Lung (tissue), 12 donors: Measurements from ENCODE around the gene GCLM. TPM values are rescaled to one million over a fixed set of nuclear protein-coding genes. Genes with fewer than 3 reads are reported as not detected.

ENCODE experiments used
- ATAC-seq: fragments of 200-7000 bp; cut with Tn5 transposase; one replicate; pipeline ENCODE4 v1.9.1; 2020; ENCODE audit warnings: moderate number of reproducible peaks; ENCODE audit not compliant: insufficient read depth, low FRiP score
- DNase-seq, 3 donors: peaks; one replicate each; pipeline ENCODE4 v3.0.0-alpha.2; 2013 to 2017
- H3K27ac ChIP-seq, 2 donors: one replicate each; pipeline ENCODE4 v1.5.1; 2013; ENCODE audit warnings: mild to moderate bottlenecking in 2 of 2, moderate library complexity in 2 of 2, control low read depth in 1 of 2, inconsistent platforms in 1 of 2, low read depth in 1 of 2, low read length in 1 of 2
- H3K27me3 ChIP-seq, 3 donors: one replicate each; pipeline ENCODE4 v1.5.1; 2013; ENCODE audit warnings: low read length in 2 of 3; ENCODE audit not compliant: control insufficient read depth in 3 of 3, insufficient read depth in 3 of 3
- H3K36me3 ChIP-seq, 4 donors: one replicate each; pipeline ENCODE4 v1.5.1; 2013; ENCODE audit warnings: low read length in 4 of 4, mild to moderate bottlenecking in 1 of 4, moderate library complexity in 1 of 4; ENCODE audit not compliant: control insufficient read depth in 4 of 4, insufficient read depth in 4 of 4
- H3K4me1 ChIP-seq, 5 donors: one replicate each; pipeline ENCODE4 v1.5.1; 2013; ENCODE audit warnings: low read length in 5 of 5, mild to moderate bottlenecking in 2 of 5, moderate library complexity in 1 of 5; ENCODE audit not compliant: control insufficient read depth in 5 of 5, insufficient read depth in 5 of 5
- H3K4me3 ChIP-seq: one replicate; pipeline ENCODE4 v1.5.1; 2013; ENCODE audit warnings: mild to moderate bottlenecking, control low read depth, moderate library complexity
- H3K9ac ChIP-seq, 2 donors: one replicate each; pipeline ENCODE4 v1.5.1; 2013; ENCODE audit warnings: low read length in 2 of 2, control low read depth in 1 of 2; ENCODE audit not compliant: insufficient read depth in 1 of 2
- H3K9me3 ChIP-seq, 4 donors: one replicate each; pipeline ENCODE4 v1.5.1; 2013; ENCODE audit warnings: low read length in 3 of 4, mild to moderate bottlenecking in 1 of 4, moderate library complexity in 1 of 4; ENCODE audit not compliant: control insufficient read depth in 4 of 4, insufficient read depth in 3 of 4
- whole genome bisulfite sequencing, 2 donors: extraction: QIAGEN DNeasy Blood & Tissue Kit; methylation state at CpG; one replicate each; pipeline ENCODE4 v1.1.7; 2013; 5-methylcytosine and 5-hydroxymethylcytosine counted together
- polyA plus RNA-seq, 2 donors: library from polyadenylated mRNA; stranded (reverse); fragments of 200-250 nt; gene quantifications; one replicate each; pipeline ENCODE4 v1.2.1, GENCODE V29; 2013
- total RNA-seq, 2 donors: library from RNA; depleted of rRNA in 1 of 2; stranded (reverse); fragments of >200 nt in 1 of 2; gene quantifications; one replicate each; pipeline ENCODE4 v1.2.1, GENCODE V29; 2014 to 2021
- TF ChIP-seq, protein P1 (sequence below): IDR thresholded peaks from 2 replicates; pipeline ENCODE4 v1.5.1; 2012; ENCODE audit warnings: mild to moderate bottlenecking; ENCODE audit errors: control extremely low read depth, extremely low read depth
- donor health status: control.
- donor health status: control.
- donor health status: Bipolar disorder and iron deficiency.
- donor health status: healthy.
- donor health status: DM: yes; HTN: yes; CAD: no.

Gene GCLM
- total and polyA plus RNA-seq, 4 donors = 8.7 to 25.7 (median 19.9) TPM

DNA sequence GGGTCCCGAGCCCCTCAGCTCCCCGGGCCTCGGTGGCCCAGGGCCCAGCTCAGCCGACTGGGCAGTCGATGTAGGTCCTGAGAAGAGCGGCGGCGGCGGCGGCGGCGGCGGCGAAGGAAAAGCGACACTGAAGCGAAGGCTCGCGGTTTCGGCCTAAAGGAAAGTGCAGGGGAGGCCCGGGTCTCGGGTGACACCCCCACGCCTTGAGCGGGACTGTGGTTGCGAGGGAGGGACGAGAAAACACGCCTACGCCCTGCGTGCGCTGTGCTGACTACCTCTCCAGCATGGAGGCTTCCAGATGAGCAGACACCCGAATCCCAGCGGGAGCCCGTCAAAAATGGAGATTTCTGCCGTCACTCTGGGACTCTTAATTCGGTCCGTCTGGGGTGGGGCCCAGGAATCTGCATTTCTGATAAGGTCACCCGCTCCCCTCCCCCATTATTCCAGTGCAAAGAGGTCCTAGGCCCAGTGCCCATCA is 61.4 kb downstream of the GCLM start:
- Histone ChIP-seq H3K27ac (peak overlapping the region; percentile 96 to 97), H3K9ac (peak overlapping the region in 1 of 2 donors; percentile 86), H3K4me3 (peak overlapping the region; percentile 67), H3K27me3 (no peaks in the 10 kb centered on the region), H3K36me3 (peaks cover 0 to 3% (median 0%) of the 10 kb centered on the region in 4 donors), H3K4me1 (peaks cover 0 to 16% (median 5%) of the 10 kb centered on the region in 5 donors), H3K9me3 (no peaks in the 10 kb centered on the region)
- ATAC-seq (peak; percentile 30), DNase-seq (peak; percentile 72 to 76 (median 73))
- TF ChIP-seq, protein P1, sequence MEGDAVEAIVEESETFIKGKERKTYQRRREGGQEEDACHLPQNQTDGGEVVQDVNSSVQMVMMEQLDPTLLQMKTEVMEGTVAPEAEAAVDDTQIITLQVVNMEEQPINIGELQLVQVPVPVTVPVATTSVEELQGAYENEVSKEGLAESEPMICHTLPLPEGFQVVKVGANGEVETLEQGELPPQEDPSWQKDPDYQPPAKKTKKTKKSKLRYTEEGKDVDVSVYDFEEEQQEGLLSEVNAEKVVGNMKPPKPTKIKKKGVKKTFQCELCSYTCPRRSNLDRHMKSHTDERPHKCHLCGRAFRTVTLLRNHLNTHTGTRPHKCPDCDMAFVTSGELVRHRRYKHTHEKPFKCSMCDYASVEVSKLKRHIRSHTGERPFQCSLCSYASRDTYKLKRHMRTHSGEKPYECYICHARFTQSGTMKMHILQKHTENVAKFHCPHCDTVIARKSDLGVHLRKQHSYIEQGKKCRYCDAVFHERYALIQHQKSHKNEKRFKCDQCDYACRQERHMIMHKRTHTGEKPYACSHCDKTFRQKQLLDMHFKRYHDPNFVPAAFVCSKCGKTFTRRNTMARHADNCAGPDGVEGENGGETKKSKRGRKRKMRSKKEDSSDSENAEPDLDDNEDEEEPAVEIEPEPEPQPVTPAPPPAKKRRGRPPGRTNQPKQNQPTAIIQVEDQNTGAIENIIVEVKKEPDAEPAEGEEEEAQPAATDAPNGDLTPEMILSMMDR = no peak
- WGBS, 2 donors = 0 to 1% methylated on average over 36 of the region's 36 CpGs

DNA sequence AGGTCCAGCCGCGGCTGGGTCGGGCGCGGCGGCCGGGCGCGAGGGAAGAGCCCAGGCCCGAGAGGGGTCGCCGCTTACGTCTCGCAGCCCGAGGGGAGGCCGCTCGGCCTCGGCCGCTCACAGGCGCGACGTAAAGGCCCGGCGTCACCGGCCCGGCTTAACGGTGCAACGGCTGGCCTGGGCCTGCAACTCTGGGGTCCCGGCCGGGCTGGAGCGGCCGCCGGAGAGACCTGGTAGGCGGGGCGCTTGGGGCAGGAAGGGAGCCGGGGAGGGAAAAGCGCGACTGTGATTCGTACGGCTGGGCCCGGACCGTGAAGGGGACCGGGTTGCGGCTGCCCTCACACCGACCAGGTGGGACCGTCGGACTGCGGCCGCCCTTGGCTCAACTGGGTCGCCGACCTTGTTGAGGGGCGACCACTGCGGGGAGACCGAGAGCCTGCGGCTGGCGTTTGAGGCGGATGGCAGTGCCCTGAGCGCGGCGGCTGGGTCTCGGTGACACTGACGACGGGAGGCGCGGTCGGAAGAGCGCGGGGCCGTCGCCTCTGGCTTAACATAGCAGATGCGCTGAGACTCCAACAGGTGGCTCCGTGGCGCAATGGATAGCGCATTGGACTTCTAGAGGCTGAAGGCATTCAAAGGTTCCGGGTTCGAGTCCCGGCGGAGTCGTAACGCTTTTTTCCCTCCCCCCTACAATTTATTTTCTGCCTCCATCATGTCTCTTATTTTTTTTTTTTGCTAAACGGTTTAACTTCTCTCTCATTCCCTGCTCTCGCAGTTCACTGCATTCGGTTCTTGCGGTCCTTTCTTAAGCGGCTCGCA is 62.0 kb downstream of the GCLM start:
- Histone ChIP-seq H3K27me3 (no peaks in the 10 kb centered on the region), H3K27ac (peak overlapping the region; percentile 96 to 97), H3K36me3 (peaks cover 0 to 3% (median 0%) of the 10 kb centered on the region in 4 donors), H3K9ac (peak overlapping the region; percentile 46 to 86), H3K9me3 (no peaks in the 10 kb centered on the region), H3K4me1 (peaks cover 0 to 16% (median 5%) of the 10 kb centered on the region in 5 donors), H3K4me3 (peak overlapping the region; percentile 67)
- ATAC-seq (peak; percentile 73), DNase-seq (peak; percentile 94 to 98 (median 96))
- WGBS, 2 donors = 0 to 1% methylated on average over 60 to 82 of the region's 86 CpGs
- TF ChIP-seq, protein P1 = no peak

GRCh38 chr1:93846206-93846991 is 62.8 kb downstream of the GCLM start:
- H3K27me3 ChIP-seq = no peaks in the 10 kb centered on the region
- H3K27ac ChIP-seq = peak overlapping the region; percentile 96 to 97
- peak overlapping the region; percentile 46 to 67 for H3K9ac ChIP-seq
- ATAC-seq (peak; percentile 68), DNase-seq (peak; percentile 91 to 94 (median 93))
- peaks cover 0 to 3% (median 0%) of the 10 kb centered on the region in 4 donors for H3K36me3 ChIP-seq
- TF ChIP-seq, protein P1 = peak; percentile 24
- WGBS, 2 donors = 0% methylated on average over 69 to 94 of the region's 94 CpGs
- peak overlapping the region; percentile 67 for H3K4me3 ChIP-seq
- H3K4me1 ChIP-seq = peaks cover 0 to 16% (median 5%) of the 10 kb centered on the region in 5 donors
- H3K9me3 ChIP-seq = no peaks in the 10 kb centered on the region
